K562 (cell line): ENCODE results near the gene OR4D9. TPM values are rescaled to one million over a fixed set of nuclear protein-coding genes. Genes with fewer than 3 reads are reported as not detected.
A peak's percentile ranks its signal among the peaks of the same experiment; 100 is the strongest.

Source experiments
- ARID2 ChIP-seq: fragments of 450-650 bp; IDR thresholded peaks from 2 replicates; pipeline ENCODE4 v1.6.1; 2017; ENCODE audit warnings: antibody characterized with exemption, mild to moderate bottlenecking
- ARNT ChIP-seq, 2 experiments: fragments of 450-650 bp; IDR thresholded peaks; 2 replicates each; pipeline ENCODE4 v1.6.1; 2016; ENCODE audit warnings: mild to moderate bottlenecking in 1 of 2
- ASH1L ChIP-seq: fragments of 450-650 bp; IDR thresholded peaks from 2 replicates; pipeline ENCODE4 v1.6.1; 2018; ENCODE audit warnings: borderline replicate concordance, mild to moderate bottlenecking, low read depth; ENCODE audit not compliant: partially characterized antibody
- DLX4 ChIP-seq: fragments of 250-450 bp; sonication (Bioruptor Pico); IDR thresholded peaks from 2 replicates; pipeline ENCODE4 v1.6.1; 2021; ENCODE audit warnings: mild to moderate bottlenecking
- JUNB ChIP-seq: fragments of 450-650 bp; formaldehyde crosslinking; conservative IDR thresholded peaks from 2 replicates; pipeline ENCODE4 v1.4.0; 2020; ENCODE audit warnings: mild to moderate bottlenecking
- MAZ ChIP-seq, 2 experiments: fragments of 450-650 bp in 1 of 2; sonication (generic) in 1 of 2; formaldehyde crosslinking; IDR thresholded peaks in 1 of 2; conservative IDR thresholded peaks in 1 of 2; 2 replicates each; pipeline versions ENCODE4 v1.4.0 to v1.5.0; 2020; ENCODE audit warnings: mild to moderate bottlenecking in 1 of 2, missing genetic modification reagents in 1 of 2
- MXD1 ChIP-seq: fragments of 250-450 bp; sonication (Bioruptor Pico); IDR thresholded peaks from 2 replicates; pipeline ENCODE4 v1.8.0; 2021; ENCODE audit warnings: borderline replicate concordance, mild to moderate bottlenecking, moderate library complexity; ENCODE audit not compliant: poor library complexity, severe bottlenecking
- NR4A1 ChIP-seq, 2 experiments: fragments of 250-450 bp in 1 of 2; fragments of 450-650 bp in 1 of 2; sonication (Bioruptor Pico) in 1 of 2; IDR thresholded peaks; 2 replicates each; pipeline versions ENCODE4 v1.4.0 to v1.6.1; 2016 to 2020; ENCODE audit warnings: mild to moderate bottlenecking in 2 of 2, missing compliant biosample characterization in 1 of 2, missing genetic modification characterization in 1 of 2, moderate library complexity in 1 of 2
- PATZ1 ChIP-seq: fragments of 250-450 bp; sonication (Bioruptor Pico); IDR thresholded peaks from 2 replicates; pipeline ENCODE4 v1.5.0; 2020; ENCODE audit warnings: mild to moderate bottlenecking, borderline replicate concordance
- PYGO2 ChIP-seq: fragments of 450-650 bp; IDR thresholded peaks from 2 replicates; pipeline ENCODE4 v1.6.1; 2016; ENCODE audit warnings: mild to moderate bottlenecking, missing genetic modification characterization, moderate library complexity, missing compliant biosample characterization
- RBM25 ChIP-seq: fragments of 200-400 bp; formaldehyde crosslinking; IDR thresholded peaks from 2 replicates; pipeline ENCODE4 v1.6.1; 2018; ENCODE audit warnings: low read length, low read depth, moderate library complexity; ENCODE audit not compliant: severe bottlenecking
- THAP12 ChIP-seq: fragments of 250-450 bp; sonication (Bioruptor Pico); IDR thresholded peaks from 2 replicates; pipeline ENCODE4 v1.9.0; 2021; ENCODE audit warnings: mild to moderate bottlenecking, inconsistent platforms
- ZKSCAN1 ChIP-seq: fragments of 150-350 bp; IDR thresholded peaks from 2 replicates; pipeline ENCODE4 v1.6.1; 2016; ENCODE audit warnings: low read depth, low read length
- ZNF121 ChIP-seq: sonication (generic); formaldehyde crosslinking; conservative IDR thresholded peaks from 2 replicates; pipeline ENCODE4 v1.8.0; 2022; ENCODE audit warnings: missing genetic modification reagents
- ZNF561 ChIP-seq: fragments of 450-650 bp; formaldehyde crosslinking; conservative IDR thresholded peaks from 2 replicates; pipeline ENCODE4 v1.4.0; 2020; ENCODE audit warnings: mild to moderate bottlenecking, moderate library complexity
- ZNF592 ChIP-seq: fragments of 450-650 bp; IDR thresholded peaks from 2 replicates; pipeline ENCODE4 v1.6.1; 2017; ENCODE audit warnings: antibody characterized with exemption, mild to moderate bottlenecking
- ZNF785 ChIP-seq: fragments of 250-450 bp; sonication (Bioruptor Pico); IDR thresholded peaks from 2 replicates; pipeline ENCODE4 v1.4.0; 2020; ENCODE audit warnings: mild to moderate bottlenecking
- polyA plus RNA-seq, 8 experiments: library from polyadenylated mRNA; depleted of rRNA in 4 of 8; stranded (reverse) in 5 of 8; unstranded in 3 of 8; fragments of >200 nt; fragmentation: Nextera tagmentation in 2 of 8; fragmentation: Illumina TruSeq in 1 of 8; extraction: Ambion mirVana in 2 of 8; extraction: Trizol in 1 of 8; gene quantifications; 2 replicates each; pipeline versions ENCODE4 v1.2.1 to v1.2.3, GENCODE V29; 2011 to 2014; ENCODE audit warnings: inconsistent platforms in 1 of 8, missing spikeins in 1 of 8
- total RNA-seq, 7 experiments: library from RNA; depleted of rRNA in 6 of 7; stranded (reverse); fragments of >200 nt in 6 of 7; fragmentation: Illumina TruSeq in 2 of 7; extraction: Trizol in 2 of 7; gene quantifications; 2 replicates each; pipeline versions ENCODE4 v1.2.1 to v1.2.3, GENCODE V29; 2011 to 2021; ENCODE audit warnings: low replicate concordance in 1 of 7

The OR4D9 gene
- total and polyA plus RNA-seq, 9 of the 15 experiments (the other 6 are each of a cell fraction or from before 2014, with no cell fraction given): not detected

- TF ChIP-seq THAP12 (CRISPR knock-in tag) (peak; percentile 56; the same call in 1 of the 2 replicates), ZNF121 (no peak), ZKSCAN1 (no peak), ARNT (IDR thresholded peaks at IDR 0.05) (peak; percentile 32 to 72; a peak in 2 of 4 replicates), MXD1 (CRISPR knock-in tag) (peak; percentile 56), PATZ1 (CRISPR knock-in tag) (no peak), ASH1L (peak; percentile 18), MAZ (CRISPR knock-in tag; conservative IDR thresholded peaks at IDR 0.05 in 1 of 2, IDR thresholded peaks at IDR 0.05 in 1 of 2) (peak; percentile 11 to 50; a peak in 2 of 4 replicates), NR4A1 (CRISPR knock-in tag; IDR thresholded peaks at IDR 0.05) (no peak), NR4A1 (tag; IDR thresholded peaks at IDR 0.05) (no peak), ZNF785 (CRISPR knock-in tag) (no peak), JUNB (no peak), RBM25 (no peak), ARID2 (no peak), PYGO2 (tag) (no peak), DLX4 (CRISPR knock-in tag) (no peak), ZNF592 (peak; percentile 73), ZNF561 (CRISPR knock-in tag) (no peak)
These were observed 49.5 kb downstream of the OR4D9 start (continued) for GRCh38 chr11:59560702-59561473.
